ENCODE measurements around the gene TOP2B. TPM values are rescaled to one million over a fixed set of nuclear protein-coding genes. Genes with fewer than 3 reads are reported as not detected.

The TOP2B gene
- total and polyA plus RNA-seq, 9 of the 15 experiments (the other 6 are each of a cell fraction or from before 2014, with no cell fraction given) = 45.3 to 186 (median 134) TPM

GRCh38 chr3:25690768-25691533 is 26.2 kb upstream of the TOP2B start:
- Histone ChIP-seq H3K27me3 (ENCODE audit: control insufficient read depth in 2 of 2, insufficient read depth in 2 of 2, low read length in 2 of 2) (peaks cover 12 to 19% of the 10 kb centered on the region in 2 experiments), H3K27ac (ENCODE audit: extremely low read depth, low read depth, low read length) (no peak overlapping the region), H3K79me2 (ENCODE audit: control insufficient read depth, insufficient read depth, low read length) (no peaks in the 10 kb centered on the region), H3K9me1 (ENCODE audit: control insufficient read depth, insufficient read depth, low read length) (no peaks in the 10 kb centered on the region), H2AFZ (ENCODE audit: low read depth, low read length) (no peak overlapping the region), H3K9ac (ENCODE audit: insufficient read depth in 1 of 2, low read depth in 2 of 2, low read length in 2 of 2) (no peak overlapping the region), H3K4me3 (no peak overlapping the region), H3K4me1 (replicated peaks in 1 of 2; ENCODE audit: control insufficient read depth in 2 of 2, insufficient read depth in 2 of 2, low read length in 2 of 2) (peaks cover 0 to 5% of the 10 kb centered on the region in 2 experiments; a peak in 2 of 5 replicates), H3K9me3 (replicated peaks; ENCODE audit: control insufficient read depth, insufficient read depth, low read depth, low read length) (no peaks in the 10 kb centered on the region), H4K20me1 (replicated peaks; ENCODE audit: control insufficient read depth, insufficient read depth, low read length) (no peaks in the 10 kb centered on the region), H3K36me3 (ENCODE audit: control insufficient read depth, insufficient read depth, low read length) (no peaks in the 10 kb centered on the region), H3K4me2 (ENCODE audit: insufficient read depth, low read length) (no peak overlapping the region)
- WGBS (ENCODE audit: insufficient coverage, low coverage, missing lambda C conversion rate) = 2% methylated on average over 2 of the region's 2 CpGs
- no TSS peak for BruUV-seq (replicated peaks)
- CTCF ChIA-PET (ENCODE audit: low intra/inter-chr PET ratio) = no interaction called here
- intact Hi-C loops (cut with micrococcal nuclease) (no loop called here), in situ Hi-C loops (cut with MboI) (no loop called here)
- no peak for TF ChIP-seq POLR2A (conservative IDR thresholded peaks at IDR 0.05)
- no peak for TF ChIP-seq TAF7 (tag; IDR thresholded peaks at IDR 0.05)
- TF ChIP-seq ZNF175 (CRISPR knock-in tag; IDR thresholded peaks at IDR 0.05; ENCODE audit: low read depth) = no peak
- no peak for TF ChIP-seq ZNF347 (CRISPR knock-in tag; IDR thresholded peaks at IDR 0.05; ENCODE audit: low read depth)
- no peak for TF ChIP-seq SRSF7 (optimal IDR thresholded peaks at IDR 0.05; ENCODE audit: low read depth, low read length)
- no peak for TF ChIP-seq REST (IDR thresholded peaks at IDR 0.05; ENCODE audit: borderline replicate concordance)
- TF ChIP-seq REST (CRISPR knock-in tag; IDR thresholded peaks at IDR 0.05; ENCODE audit: low read depth) = no peak
- no peak for TF ChIP-seq ZNF23 (CRISPR knock-in tag; IDR thresholded peaks at IDR 0.05)
- no peak for TF ChIP-seq ZNF212 (CRISPR knock-in tag; IDR thresholded peaks at IDR 0.05)
- TF ChIP-seq YBX1 (IDR thresholded peaks at IDR 0.05) = no peak
- no peak for TF ChIP-seq ETV5 (CRISPR knock-in tag; IDR thresholded peaks at IDR 0.05; ENCODE audit: low read depth)
- no peak for TF ChIP-seq THRA (IDR thresholded peaks at IDR 0.05)
- TF ChIP-seq FOXK1 (CRISPR knock-in tag; IDR thresholded peaks at IDR 0.05; ENCODE audit: borderline replicate concordance) = no peak
- no peak for TF ChIP-seq ZNF224 (CRISPR knock-in tag; IDR thresholded peaks at IDR 0.05)
- no peak for ATAC-seq
- no peak for FAIRE-seq
- no peak for DNase-seq (ENCODE audit: extremely low read depth in 1 of 4, low spot score in 3 of 4)
- POLR2A ChIA-PET = interaction anchor here (0.7 to 1.2 kb wide), 3 partner anchors 11 to 18 kb away, joined by 3 to 4 read pairs (median 3); no protein-coding TSS in a partner anchor
